Umbilical cord (tissue), 2 donors: ENCODE results near the gene APOBEC3B. TPM values are rescaled to one million over a fixed set of nuclear protein-coding genes. Genes with fewer than 3 reads are reported as not detected.
"Not testable (repeated sequence)": the region's sequence is repeated elsewhere in the genome, so short reads cannot be mapped to it uniquely, and the experiment has no call there.

ENCODE experiments used
- DNase-seq: peaks from one replicate; pipeline ENCODE4 v3.0.0-alpha.2; 2015; ENCODE audit warnings: low spot score
- total RNA-seq: library from RNA; depleted of rRNA; stranded (reverse); fragments of >200 nt; gene quantifications from one replicate; pipeline ENCODE4 v1.2.3, GENCODE V29; 2014; ENCODE audit warnings: low replicate concordance; ENCODE audit not compliant: insufficient read depth

APOBEC3B gene
- total RNA-seq, 1 donor from 2014 or later, result not detected

GRCh38 chr22:38967451-38968450 lies 14.4 kb upstream of the APOBEC3B start:
- no peak for DNase-seq

GRCh38 chr22:38968801-38969200 lies 13.3 kb upstream of the APOBEC3B start:
- DNase-seq, result no peak

DNA sequence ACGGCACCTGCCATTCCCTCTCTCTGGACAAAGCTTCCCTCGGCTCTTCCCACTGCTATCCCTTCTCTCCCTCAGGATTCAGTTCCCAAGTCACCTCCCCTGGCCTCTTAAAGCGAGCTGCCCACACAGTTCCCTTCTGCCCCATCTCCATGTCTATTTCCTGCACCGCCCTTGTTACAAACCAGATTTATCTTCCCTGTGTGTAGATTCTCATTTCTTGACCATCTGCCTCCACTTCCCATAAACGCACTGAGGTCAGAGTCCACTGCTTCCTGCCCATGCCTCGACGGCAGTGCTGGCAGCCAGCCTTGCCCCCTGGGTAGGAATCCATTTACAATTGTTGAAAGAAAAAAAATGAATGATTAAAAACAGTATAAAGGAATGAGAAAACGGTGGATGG lies 11.6 kb upstream of the APOBEC3B start:
- DNase-seq, result no peak

- no peak for DNase-seq
These were observed 10.9 kb upstream of the APOBEC3B start for GRCh38 chr22:38971202-38971601.

DNA sequence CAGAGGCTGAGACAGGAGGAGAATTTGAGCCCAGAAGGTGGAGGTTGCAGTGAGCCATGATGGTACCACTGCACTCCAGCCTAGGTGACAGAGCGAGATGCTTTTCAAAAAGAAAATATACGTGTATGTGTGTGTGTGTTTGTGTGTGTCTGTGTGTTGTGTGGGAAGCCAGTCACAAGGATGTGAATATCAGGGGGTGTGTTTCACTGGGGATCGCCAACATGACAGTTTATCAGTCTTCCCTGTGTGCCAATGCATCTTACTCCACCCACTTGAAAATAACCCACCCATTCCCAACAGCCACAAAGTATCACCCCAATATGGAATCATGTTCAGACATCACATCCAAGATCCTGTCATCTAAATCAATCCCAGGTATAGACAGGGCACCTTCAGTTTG lies 10.4 kb upstream of the APOBEC3B start:
- DNase-seq, result no peak

- no peak for DNase-seq
These were observed 9.6 kb upstream of the APOBEC3B start for GRCh38 chr22:38972558-38972957.

GRCh38 chr22:38973289-38974169 lies 8.6 kb upstream of the APOBEC3B start:
- DNase-seq, result no peak

- no peak for DNase-seq
These were observed 7.8 kb upstream of the APOBEC3B start for GRCh38 chr22:38974170-38974825.

DNA sequence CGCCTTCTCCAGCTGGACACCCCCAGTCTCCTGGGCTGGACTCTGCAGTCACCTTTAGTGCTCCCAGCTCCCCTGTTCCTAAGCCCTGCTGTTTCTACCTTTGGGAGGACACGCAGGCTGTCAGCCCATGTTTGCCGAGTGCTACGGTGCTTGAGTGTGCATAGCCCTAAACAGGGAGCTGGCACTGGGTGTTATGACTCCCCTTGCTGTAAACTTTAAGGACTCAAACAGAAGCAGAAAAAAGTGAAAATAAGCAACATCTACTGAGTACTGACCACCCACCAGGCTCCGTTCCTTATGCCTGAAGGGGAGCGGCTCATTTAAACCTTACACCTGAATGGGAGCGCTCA lies 7.3 kb upstream of the APOBEC3B start:
- DNase-seq, result no peak

DNA sequence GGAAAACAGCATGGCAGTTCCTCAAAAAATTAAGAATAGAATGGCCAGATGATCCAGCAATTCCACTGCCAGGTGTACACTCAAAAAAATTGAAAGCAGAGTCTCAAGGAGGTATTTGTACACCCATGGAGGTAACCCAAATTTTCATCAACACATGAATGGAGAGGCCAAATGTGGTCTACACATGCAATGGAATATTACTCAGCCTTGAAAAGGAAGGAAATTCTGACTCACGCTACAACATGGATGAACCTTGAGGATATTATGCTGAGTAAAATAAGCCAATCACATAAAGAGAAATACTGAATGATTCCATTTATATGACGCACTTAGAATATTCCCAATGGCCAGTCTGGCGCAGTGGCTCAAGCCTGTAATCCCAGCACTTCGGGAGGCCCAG lies 4.9 kb upstream of the APOBEC3B start:
- not testable (repeated sequence) for DNase-seq

GRCh38 chr22:38980587-38980986 lies 1.6 kb upstream of the APOBEC3B start:
- not testable (repeated sequence) for DNase-seq

- DNase-seq, result peak; percentile 57
These were observed 849 bp upstream of the APOBEC3B start for GRCh38 chr22:38981005-38981991.

DNA sequence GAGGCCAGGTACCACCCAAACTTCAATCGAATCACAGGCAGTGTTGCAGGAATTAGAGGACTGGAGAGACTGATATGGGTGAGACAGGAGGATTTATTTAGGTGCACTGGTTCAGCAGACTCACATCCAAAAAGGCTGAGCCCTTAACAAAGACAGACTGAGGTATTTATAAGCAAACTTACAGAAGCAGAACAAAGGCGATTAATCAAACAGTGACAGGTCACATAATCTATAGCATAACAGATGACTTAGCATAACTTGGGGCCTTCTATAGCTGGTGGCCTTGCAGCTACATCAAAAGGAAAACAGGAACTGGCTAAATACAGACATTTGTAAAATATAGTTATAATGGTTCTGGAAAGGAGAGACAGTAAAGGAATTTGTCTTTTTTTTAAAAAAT lies 2.1 kb downstream of the APOBEC3B start:
- no peak for DNase-seq

GRCh38 chr22:38984784-38985757 lies 2.9 kb downstream of the APOBEC3B start:
- DNase-seq, result not testable (repeated sequence)

- DNase-seq, result no peak
These were observed 4.5 kb downstream of the APOBEC3B start for GRCh38 chr22:38986629-38987028.

GRCh38 chr22:38987171-38987895 lies 5.2 kb downstream of the APOBEC3B start:
- no peak for DNase-seq

DNA sequence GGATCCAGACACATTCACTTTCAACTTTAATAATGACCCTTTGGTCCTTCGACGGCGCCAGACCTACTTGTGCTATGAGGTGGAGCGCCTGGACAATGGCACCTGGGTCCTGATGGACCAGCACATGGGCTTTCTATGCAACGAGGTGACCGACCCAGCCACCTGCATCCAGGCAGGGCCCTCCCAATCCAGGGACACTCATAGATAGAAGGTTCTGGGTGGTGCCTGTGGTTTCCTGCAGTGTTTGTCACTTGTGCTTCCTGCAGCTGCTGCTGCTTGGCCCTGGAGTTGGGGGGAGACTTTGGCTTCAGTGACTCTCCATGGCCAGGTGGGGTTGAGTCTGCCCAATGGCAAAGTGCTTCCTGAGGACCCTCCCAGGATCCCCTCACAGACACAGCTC lies 7.3 kb downstream of the APOBEC3B start:
- DNase-seq, result no peak

DNA sequence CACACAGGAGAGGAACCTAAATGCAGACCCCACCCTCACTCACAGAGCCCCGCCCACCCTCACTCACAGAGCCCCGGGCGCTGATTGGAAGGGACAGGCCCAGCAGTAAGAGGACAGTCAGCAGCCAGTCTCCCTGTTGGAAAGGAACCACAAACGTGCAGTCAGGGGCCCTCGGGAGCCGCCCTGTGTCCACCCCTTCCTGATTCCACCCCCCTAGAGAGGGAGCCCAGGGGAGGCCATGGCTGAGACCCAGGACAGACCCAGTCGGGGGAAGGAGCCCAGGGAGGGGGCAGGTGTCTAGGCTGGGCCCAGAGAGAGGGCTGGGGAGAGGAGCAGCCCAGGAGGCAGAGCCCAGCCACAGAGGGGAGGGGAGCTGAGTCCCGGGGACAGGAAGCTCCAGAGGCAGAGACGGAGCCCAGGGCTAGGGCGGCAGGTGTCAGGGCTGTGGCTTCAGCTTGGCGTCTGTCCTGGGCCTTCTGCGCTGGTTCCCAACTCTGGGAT lies 10.8 kb downstream of the APOBEC3B start:
- DNase-seq, result not testable (repeated sequence)
